HepG2 (cell line): Measurements from ENCODE around the gene BCLAF1. TPM values are rescaled to one million over a fixed set of nuclear protein-coding genes. Genes with fewer than 3 reads are reported as not detected.

ENCODE experiments used
- ATRX ChIP-seq: sonication (generic); formaldehyde crosslinking; IDR thresholded peaks from 2 replicates; pipeline ENCODE4 v1.4.0; 2020; ENCODE audit warnings: missing genetic modification reagents, borderline replicate concordance
- CREB1 ChIP-seq, 2 experiments: fragments of 450-650 bp in 1 of 2; IDR thresholded peaks; 2 replicates each; pipeline ENCODE4 v1.6.1; 2016 to 2017; ENCODE audit warnings: control low read depth in 1 of 2, mild to moderate bottlenecking in 1 of 2, missing compliant biosample characterization in 1 of 2, missing genetic modification characterization in 1 of 2
- DPF2 ChIP-seq: sonication (generic); formaldehyde crosslinking; IDR thresholded peaks from 2 replicates; pipeline ENCODE4 v1.4.0; 2020; ENCODE audit warnings: mild to moderate bottlenecking, low read depth, missing genetic modification reagents, borderline replicate concordance
- ESRRA ChIP-seq: sonication (generic); formaldehyde crosslinking; IDR thresholded peaks from 2 replicates; pipeline ENCODE4 v1.5.1; 2020; ENCODE audit warnings: mild to moderate bottlenecking, low read depth, missing genetic modification reagents
- MTA1 ChIP-seq: sonication (generic); formaldehyde crosslinking; IDR thresholded peaks from 2 replicates; pipeline ENCODE4 v1.4.0; 2020; ENCODE audit warnings: missing genetic modification reagents, mild to moderate bottlenecking, borderline replicate concordance
- PHF5A ChIP-seq: IDR thresholded peaks from one replicate; pipeline ENCODE4 v1.6.1; 2018; ENCODE audit warnings: low read depth, missing genetic modification reagents; ENCODE audit not compliant: unreplicated experiment
- POLR2AphosphoS2 ChIP-seq: IDR thresholded peaks from 2 replicates; pipeline ENCODE4 v1.6.1; 2011; ENCODE audit warnings: low read depth, low read length, improper control_type of control experiment
- SPEN ChIP-seq: sonication (generic); formaldehyde crosslinking; IDR thresholded peaks from 2 replicates; pipeline ENCODE4 v1.5.1; 2020; ENCODE audit warnings: low read depth, mild to moderate bottlenecking, missing genetic modification reagents
- STAT6 ChIP-seq: sonication (generic); formaldehyde crosslinking; IDR thresholded peaks from 2 replicates; pipeline ENCODE4 v1.4.0; 2020; ENCODE audit warnings: missing genetic modification reagents, mild to moderate bottlenecking, borderline replicate concordance
- TRIM24 ChIP-seq: sonication (generic); formaldehyde crosslinking; IDR thresholded peaks from 2 replicates; pipeline ENCODE4 v1.8.0; 2022; ENCODE audit warnings: mild to moderate bottlenecking, missing genetic modification reagents
- ZBTB25 ChIP-seq: IDR thresholded peaks from 2 replicates; pipeline ENCODE4 v1.6.1; 2018; ENCODE audit warnings: missing genetic modification reagents
- ZNF20 ChIP-seq: sonication (generic); formaldehyde crosslinking; IDR thresholded peaks from 2 replicates; pipeline ENCODE4 v1.4.0; 2020; ENCODE audit warnings: mild to moderate bottlenecking, moderate library complexity, missing genetic modification reagents
- ZNF282 ChIP-seq: fragments of 450-650 bp; IDR thresholded peaks from 2 replicates; pipeline ENCODE4 v1.6.1; 2018; ENCODE audit not compliant: partially characterized antibody
- ZNF407 ChIP-seq: sonication (generic); formaldehyde crosslinking; IDR thresholded peaks from one replicate; pipeline ENCODE4 v1.5.1; 2020; ENCODE audit warnings: mild to moderate bottlenecking, missing genetic modification reagents; ENCODE audit errors: not compliant biosample characterization
- ZNF614 ChIP-seq: IDR thresholded peaks from 2 replicates; pipeline ENCODE4 v1.6.1; 2018; ENCODE audit warnings: missing biosample characterization, missing genetic modification reagents, inconsistent platforms, borderline replicate concordance
- ZNF746 ChIP-seq: sonication (generic); formaldehyde crosslinking; IDR thresholded peaks from 2 replicates; pipeline ENCODE4 v1.8.0; 2022; ENCODE audit warnings: mild to moderate bottlenecking, missing genetic modification reagents
- polyA plus RNA-seq, 8 experiments: library from polyadenylated mRNA; depleted of rRNA in 3 of 8; stranded (reverse) in 7 of 8; unstranded in 1 of 8; fragments of >200 nt; fragmentation: Illumina TruSeq in 4 of 8; extraction: Trizol in 4 of 8; gene quantifications; 2 replicates each; pipeline versions ENCODE4 v1.2.1 to v1.2.3, GENCODE V29; 2011 to 2016; ENCODE audit warnings: low read depth in 4 of 8, missing spikeins in 1 of 8, mixed read lengths in 1 of 8; ENCODE audit not compliant: insufficient read depth in 1 of 8
- total RNA-seq, 5 experiments: library from RNA; depleted of rRNA; stranded (reverse); fragments of >200 nt; fragmentation: Illumina TruSeq; extraction: Trizol; gene quantifications; 2 replicates each; pipeline ENCODE4 v1.2.3, GENCODE V29; 2016; ENCODE audit warnings: low read depth in 1 of 5

BCLAF1 gene
- total and polyA plus RNA-seq, 2 of the 13 experiments (the other 11 are each of a cell fraction or from before 2014, with no cell fraction given): 55.3 to 292 TPM

GRCh38 chr6:136249811-136250685 is 39.6 kb downstream of the BCLAF1 start, which contains the start of gene MTFR2 (continued):
- TF ChIP-seq PHF5A: peak; percentile 74
- no peak for TF ChIP-seq ZNF282
- peak; percentile 99 for TF ChIP-seq POLR2AphosphoS2
- peak; percentile 90; the same call in 1 of the 2 replicates for TF ChIP-seq ZNF614 (CRISPR knock-in tag)
- no peak for TF ChIP-seq ZNF746 (CRISPR knock-in tag)
- TF ChIP-seq MTA1: no peak
- no peak for TF ChIP-seq TRIM24 (CRISPR knock-in tag)
- TF ChIP-seq ZBTB25 (CRISPR knock-in tag): peak; percentile 79; the same call in 1 of the 2 replicates
- TF ChIP-seq STAT6 (CRISPR knock-in tag): peak; percentile 53; the same call in 1 of the 2 replicates
- no peak for TF ChIP-seq ATRX (CRISPR knock-in tag)
- TF ChIP-seq ZNF407 (CRISPR knock-in tag): no peak
- no peak for TF ChIP-seq DPF2 (CRISPR knock-in tag)
- peak; percentile 61; the same call in 1 of the 2 replicates for TF ChIP-seq SPEN (CRISPR knock-in tag)
- peak; percentile 95 for TF ChIP-seq CREB1 (IDR thresholded peaks at IDR 0.05)
- peak; percentile 94 for TF ChIP-seq CREB1 (CRISPR knock-in tag; IDR thresholded peaks at IDR 0.05)
- TF ChIP-seq ZNF20 (CRISPR knock-in tag): no peak
- peak; percentile 49 for TF ChIP-seq ESRRA
